ENCODE measurements around the gene TRIM45. TPM values are rescaled to one million over a fixed set of nuclear protein-coding genes. Genes with fewer than 3 reads are reported as not detected.

Gene TRIM45
- total and polyA plus RNA-seq, 2 of the 4 experiments (the other 2 are of a cell fraction) = 2.0 to 5.1 TPM

DNA sequence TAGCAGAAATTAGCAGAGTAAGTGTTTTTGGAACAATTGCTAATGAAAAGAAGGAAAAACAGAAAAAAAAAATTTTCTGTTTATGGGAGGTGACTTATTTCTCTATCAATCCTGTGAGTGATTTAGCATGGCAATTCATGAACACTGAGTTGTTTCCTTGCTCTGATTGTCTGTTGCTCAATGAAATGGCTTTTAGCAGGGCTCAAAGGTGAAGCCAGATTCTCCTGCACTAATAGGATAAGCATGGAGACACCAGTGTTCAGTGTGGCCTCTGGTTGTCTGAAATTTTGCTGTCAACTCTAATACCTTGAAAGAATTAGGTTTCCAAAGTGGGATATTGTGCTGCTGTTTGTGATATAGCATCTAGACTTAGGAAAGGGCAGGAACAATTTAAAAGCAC lies 15.8 kb downstream of the TRIM45 start:
- Histone ChIP-seq H4K8ac (ENCODE audit: low read depth in 2 of 2, low read length in 2 of 2) (no peak overlapping the region), H2AFZ (replicated peaks; ENCODE audit: low read length, poor library complexity) (no peak overlapping the region), H3K4me2 (ENCODE audit: low read depth, low read length) (no peak overlapping the region), H3K27me3 (ENCODE audit: control insufficient read depth, insufficient read depth, low read length) (no peaks in the 10 kb centered on the region), H4K91ac (ENCODE audit: insufficient read depth, low read depth, low read length) (no peak overlapping the region), H2BK120ac (ENCODE audit: low read depth, low read length) (no peak overlapping the region), H3K4me1 (ENCODE audit: control insufficient read depth, insufficient read depth, low read length) (no peaks in the 10 kb centered on the region), H3K79me1 (ENCODE audit: low read depth in 1 of 2, low read length in 2 of 2) (no peaks in the 10 kb centered on the region), H2BK15ac (ENCODE audit: low read depth, low read length) (no peak overlapping the region), H3K4me3 (ENCODE audit: insufficient read depth, low read depth, low read length) (no peak overlapping the region), H3K23ac (ENCODE audit: low read depth, low read length) (no peak overlapping the region), H2BK20ac (ENCODE audit: low read depth, low read length) (no peak overlapping the region), H4K5ac (ENCODE audit: low read depth, low read length) (no peak overlapping the region), H3K36me3 (ENCODE audit: control insufficient read depth, insufficient read depth, low read length) (peaks cover 5% of the 10 kb centered on the region), H3K14ac (replicated peaks; ENCODE audit: low read depth, low read length) (no peak overlapping the region), H3K27ac (ENCODE audit: insufficient read depth, low read length) (no peak overlapping the region), H3K9ac (ENCODE audit: low read depth, low read length) (no peak overlapping the region), H2AK9ac (replicated peaks; ENCODE audit: low read depth, low read length, poor library complexity) (no peak overlapping the region), H2AK5ac (ENCODE audit: low read depth, low read length) (no peak overlapping the region), H3K9me3 (ENCODE audit: control insufficient read depth, insufficient read depth, low read length) (no peaks in the 10 kb centered on the region), H3K9me1 (ENCODE audit: insufficient read depth, low read length) (no peaks in the 10 kb centered on the region), H4K20me1 (ENCODE audit: insufficient read depth, low read length) (no peaks in the 10 kb centered on the region), H3K4ac (ENCODE audit: low read depth, low read length) (no peak overlapping the region), H3K18ac (ENCODE audit: low read depth, low read length) (no peak overlapping the region), H3K56ac (ENCODE audit: extremely low read depth, insufficient read depth, low read length) (no peak overlapping the region), H2BK5ac (ENCODE audit: low read depth, low read length, poor library complexity, severe bottlenecking) (no peak overlapping the region)
- no peak for TF ChIP-seq MAZ (IDR thresholded peaks at IDR 0.05; ENCODE audit: borderline replicate concordance, low read depth, low read length)
- TF ChIP-seq NFE2L2 (IDR thresholded peaks at IDR 0.05; ENCODE audit: low read depth, low read length) = no peak
- TF ChIP-seq FOS (IDR thresholded peaks at IDR 0.05; ENCODE audit: low read depth, low read length) = no peak
- TF ChIP-seq ELK1 (IDR thresholded peaks at IDR 0.05; ENCODE audit: borderline replicate concordance, low read depth, low read length) = no peak
- TF ChIP-seq RFX5 (IDR thresholded peaks at IDR 0.05; ENCODE audit: low read depth, low read length) = no peak
- no peak for TF ChIP-seq SMC3 (IDR thresholded peaks at IDR 0.05; ENCODE audit: low read depth, low read length)
- no peak for TF ChIP-seq CHD1 (IDR thresholded peaks at IDR 0.05; ENCODE audit: low read depth, low read length)
- TF ChIP-seq MAFK (IDR thresholded peaks at IDR 0.05; ENCODE audit: low read depth, low read length) = no peak
- TF ChIP-seq POLR2A (IDR thresholded peaks at IDR 0.05; ENCODE audit: low read depth, low read length) = no peak
- in situ Hi-C loops (cut with MboI; ENCODE audit: low sequenced_read_pairs) = no loop called here
- no peak for DNase-seq
- intact Hi-C loops (cut with micrococcal nuclease) = no loop called here
- no peak for ATAC-seq (ENCODE audit: low read depth)
- ChIA-PET CTCF (no interaction called here), POLR2A (ENCODE audit: unreplicated experiment) (no interaction called here)
- no TSS peak for BruUV-seq (replicated peaks)
- dilution Hi-C loops (cut with HindIII; ENCODE audit: low sequenced_read_pairs, unreplicated experiment) = no loop called here

All from IMR-90 (cell line).